ENCODE measurements around the gene TWIST2.

TWIST2 gene

GRCh38 chr2:238873381-238873801, 25.5 kb downstream of the TWIST2 start:
- no peak for DNase-seq (ENCODE audit: low read depth in 2 of 2)

- DNase-seq (ENCODE audit: low read depth in 2 of 2) = no peak
These were observed 26.0 kb downstream of the TWIST2 start for GRCh38 chr2:238873841-238874240.

GRCh38 chr2:238874330-238875050, 26.6 kb downstream of the TWIST2 start:
- no peak for DNase-seq (ENCODE audit: low read depth in 2 of 2)

- DNase-seq (ENCODE audit: low read depth in 2 of 2) = no peak
These were observed 27.2 kb downstream of the TWIST2 start for GRCh38 chr2:238875101-238875470.

GRCh38 chr2:238875471-238876231, 27.8 kb downstream of the TWIST2 start:
- no peak for DNase-seq (ENCODE audit: low read depth in 2 of 2)

GRCh38 chr2:238876232-238876630, 28.3 kb downstream of the TWIST2 start:
- no peak for DNase-seq (ENCODE audit: low read depth in 2 of 2)

- DNase-seq (ENCODE audit: low read depth in 2 of 2) = no peak
These were observed 30.3 kb downstream of the TWIST2 start for GRCh38 chr2:238878051-238878735.

GRCh38 chr2:238879043-238879442, 31.2 kb downstream of the TWIST2 start:
- DNase-seq (ENCODE audit: low read depth in 2 of 2) = no peak

GRCh38 chr2:238879621-238880377, 31.9 kb downstream of the TWIST2 start:
- no peak for DNase-seq (ENCODE audit: low read depth in 2 of 2)

- no peak for DNase-seq (ENCODE audit: low read depth in 2 of 2)
These were observed 33.6 kb downstream of the TWIST2 start for GRCh38 chr2:238881353-238882081.

- DNase-seq (ENCODE audit: low read depth in 2 of 2) = no peak
These were observed 34.3 kb downstream of the TWIST2 start for GRCh38 chr2:238882082-238882755.

- DNase-seq (ENCODE audit: low read depth in 2 of 2) = no peak
These were observed 35.6 kb downstream of the TWIST2 start for GRCh38 chr2:238883421-238883901.

- no peak for DNase-seq (ENCODE audit: low read depth in 2 of 2)
These were observed 36.4 kb downstream of the TWIST2 start for GRCh38 chr2:238884122-238884811.

GRCh38 chr2:238884812-238885408, 37.0 kb downstream of the TWIST2 start:
- no peak for DNase-seq (ENCODE audit: low read depth in 2 of 2)

GRCh38 chr2:238886453-238887094, 38.7 kb downstream of the TWIST2 start:
- no peak for DNase-seq (ENCODE audit: low read depth in 2 of 2)

GRCh38 chr2:238887616-238888015, 39.7 kb downstream of the TWIST2 start:
- no peak for DNase-seq (ENCODE audit: low read depth in 2 of 2)

GRCh38 chr2:238888781-238889180, 40.9 kb downstream of the TWIST2 start:
- no peak for DNase-seq (ENCODE audit: low read depth in 2 of 2)

- no peak for DNase-seq (ENCODE audit: low read depth in 2 of 2)
These were observed 42.2 kb downstream of the TWIST2 start for GRCh38 chr2:238890131-238890530.
